Neuron (in vitro differentiated cells): Measurements from ENCODE around the gene C4orf50.

ENCODE experiments used
- H2AFZ ChIP-seq: one replicate; pipeline ENCODE4 v1.6.1; 2013; ENCODE audit warnings: low read depth, mild to moderate bottlenecking, inconsistent platforms, low read length, moderate library complexity
- H3K27me3 ChIP-seq: one replicate; pipeline ENCODE4 v1.6.1; 2013; ENCODE audit warnings: low read length; ENCODE audit not compliant: insufficient read depth
- H3K36me3 ChIP-seq: one replicate; pipeline ENCODE4 v1.6.1; 2013; ENCODE audit warnings: low read length; ENCODE audit not compliant: insufficient read depth
- H3K4me1 ChIP-seq: one replicate; pipeline ENCODE4 v1.6.1; 2013; ENCODE audit warnings: low read length; ENCODE audit not compliant: insufficient read depth
- H3K4me3 ChIP-seq: 2 replicates; pipeline ENCODE4 v1.5.1; 2013; ENCODE audit warnings: mild to moderate bottlenecking, low read length, moderate library complexity
- H3K9me3 ChIP-seq: one replicate; pipeline ENCODE4 v1.6.1; 2013; ENCODE audit warnings: low read length

The C4orf50 gene

GRCh38 chr4:5992828-5993321 is 25.4 kb downstream of the C4orf50 start:
- H3K4me1 ChIP-seq: no peaks in the 10 kb centered on the region
- H3K9me3 ChIP-seq: no peaks in the 10 kb centered on the region
- no peak overlapping the region for H2AFZ ChIP-seq
- H3K27me3 ChIP-seq: peaks cover 20% of the 10 kb centered on the region
- H3K36me3 ChIP-seq: no peaks in the 10 kb centered on the region
- H3K4me3 ChIP-seq: no peak overlapping the region

GRCh38 chr4:5992171-5992827 is 25.9 kb downstream of the C4orf50 start:
- H3K9me3 ChIP-seq: no peaks in the 10 kb centered on the region
- H3K4me1 ChIP-seq: no peaks in the 10 kb centered on the region
- H2AFZ ChIP-seq: no peak overlapping the region
- H3K27me3 ChIP-seq: peaks cover 20% of the 10 kb centered on the region
- H3K4me3 ChIP-seq: no peak overlapping the region
- no peaks in the 10 kb centered on the region for H3K36me3 ChIP-seq

GRCh38 chr4:5991405-5991804 is 26.8 kb downstream of the C4orf50 start:
- H2AFZ ChIP-seq: no peak overlapping the region
- H3K4me3 ChIP-seq: no peak overlapping the region
- H3K36me3 ChIP-seq: no peaks in the 10 kb centered on the region
- no peaks in the 10 kb centered on the region for H3K4me1 ChIP-seq
- H3K27me3 ChIP-seq: peaks cover 19% of the 10 kb centered on the region
- H3K9me3 ChIP-seq: no peaks in the 10 kb centered on the region

GRCh38 chr4:5990446-5991160 is 27.6 kb downstream of the C4orf50 start:
- no peaks in the 10 kb centered on the region for H3K9me3 ChIP-seq
- peaks cover 13% of the 10 kb centered on the region for H3K27me3 ChIP-seq
- no peak overlapping the region for H2AFZ ChIP-seq
- H3K4me1 ChIP-seq: no peaks in the 10 kb centered on the region
- no peak overlapping the region for H3K4me3 ChIP-seq
- no peaks in the 10 kb centered on the region for H3K36me3 ChIP-seq

GRCh38 chr4:5989236-5990225 is 28.7 kb downstream of the C4orf50 start:
- no peak overlapping the region for H2AFZ ChIP-seq
- no peaks in the 10 kb centered on the region for H3K4me1 ChIP-seq
- H3K9me3 ChIP-seq: no peaks in the 10 kb centered on the region
- peaks cover 7% of the 10 kb centered on the region for H3K27me3 ChIP-seq
- H3K36me3 ChIP-seq: no peaks in the 10 kb centered on the region
- no peak overlapping the region for H3K4me3 ChIP-seq

- Histone ChIP-seq H3K9me3 (no peaks in the 10 kb centered on the region), H3K27me3 (peaks cover 7% of the 10 kb centered on the region), H2AFZ (no peak overlapping the region), H3K4me3 (no peak overlapping the region), H3K4me1 (no peaks in the 10 kb centered on the region), H3K36me3 (no peaks in the 10 kb centered on the region)
Measured at GRCh38 chr4:5988086-5988845, 30.0 kb downstream of the C4orf50 start.

GRCh38 chr4:5984843-5985242 is 33.4 kb downstream of the C4orf50 start:
- no peaks in the 10 kb centered on the region for H3K9me3 ChIP-seq
- no peaks in the 10 kb centered on the region for H3K4me1 ChIP-seq
- H3K27me3 ChIP-seq: peaks cover 5% of the 10 kb centered on the region
- H3K4me3 ChIP-seq: no peak overlapping the region
- H2AFZ ChIP-seq: no peak overlapping the region
- H3K36me3 ChIP-seq: no peaks in the 10 kb centered on the region

- no peaks in the 10 kb centered on the region for H3K36me3 ChIP-seq
Measured at GRCh38 chr4:5982156-5982973, 35.9 kb downstream of the C4orf50 start.

GRCh38 chr4:5980436-5981155 is 37.6 kb downstream of the C4orf50 start:
- Histone ChIP-seq H3K36me3 (no peaks in the 10 kb centered on the region), H3K27me3 (peaks cover 2% of the 10 kb centered on the region), H3K9me3 (no peaks in the 10 kb centered on the region), H3K4me3 (no peak overlapping the region), H3K4me1 (no peaks in the 10 kb centered on the region), H2AFZ (no peak overlapping the region)

More at GRCh38 chr4:5982156-5982973, 35.9 kb downstream of the C4orf50 start:
- Histone ChIP-seq H3K4me1 (no peaks in the 10 kb centered on the region), H3K27me3 (peaks cover 2% of the 10 kb centered on the region), H3K9me3 (no peaks in the 10 kb centered on the region), H3K4me3 (no peak overlapping the region), H2AFZ (no peak overlapping the region)

GRCh38 chr4:5979981-5980380 is 38.2 kb downstream of the C4orf50 start:
- Histone ChIP-seq H3K27me3 (peaks cover 2% of the 10 kb centered on the region), H3K4me1 (no peaks in the 10 kb centered on the region), H3K9me3 (no peaks in the 10 kb centered on the region), H3K4me3 (no peak overlapping the region), H2AFZ (no peak overlapping the region), H3K36me3 (no peaks in the 10 kb centered on the region)

GRCh38 chr4:5976921-5977320 is 41.3 kb downstream of the C4orf50 start:
- Histone ChIP-seq H2AFZ (no peak overlapping the region), H3K27me3 (peaks cover 2% of the 10 kb centered on the region), H3K36me3 (no peaks in the 10 kb centered on the region), H3K4me1 (no peaks in the 10 kb centered on the region), H3K4me3 (no peak overlapping the region), H3K9me3 (no peaks in the 10 kb centered on the region)
